ENCODE data around the gene LSAMP.

The LSAMP gene

DNA sequence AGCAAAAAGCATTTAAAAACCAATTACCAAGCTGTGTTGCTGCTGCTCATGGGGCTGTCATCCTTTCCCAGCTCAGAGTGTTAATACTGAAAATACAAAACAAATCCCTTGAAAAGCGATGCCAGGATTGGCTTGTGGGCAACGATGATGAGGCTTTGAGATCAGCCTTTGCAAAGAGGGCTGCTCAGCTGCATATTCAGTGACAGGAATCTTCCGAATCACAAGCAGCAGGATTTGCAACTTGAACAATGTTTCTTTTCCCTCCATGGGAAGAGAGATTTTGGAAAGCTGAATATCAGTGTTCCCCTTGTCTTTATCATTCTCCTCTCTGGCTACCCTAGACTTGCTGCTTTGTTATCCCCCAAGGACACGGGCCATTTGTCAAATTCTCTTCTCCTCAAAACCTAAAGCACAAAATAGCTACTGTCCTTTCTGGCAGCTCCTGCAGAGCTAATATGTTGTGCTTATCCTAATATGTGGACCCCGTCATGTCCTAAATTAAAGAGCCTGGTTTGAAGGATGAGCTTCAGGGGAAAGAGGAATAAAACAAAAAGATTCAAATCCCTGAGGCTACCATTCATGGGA lies 446.2 kb downstream of the LSAMP start:
- DNase-seq: no peak

DNA sequence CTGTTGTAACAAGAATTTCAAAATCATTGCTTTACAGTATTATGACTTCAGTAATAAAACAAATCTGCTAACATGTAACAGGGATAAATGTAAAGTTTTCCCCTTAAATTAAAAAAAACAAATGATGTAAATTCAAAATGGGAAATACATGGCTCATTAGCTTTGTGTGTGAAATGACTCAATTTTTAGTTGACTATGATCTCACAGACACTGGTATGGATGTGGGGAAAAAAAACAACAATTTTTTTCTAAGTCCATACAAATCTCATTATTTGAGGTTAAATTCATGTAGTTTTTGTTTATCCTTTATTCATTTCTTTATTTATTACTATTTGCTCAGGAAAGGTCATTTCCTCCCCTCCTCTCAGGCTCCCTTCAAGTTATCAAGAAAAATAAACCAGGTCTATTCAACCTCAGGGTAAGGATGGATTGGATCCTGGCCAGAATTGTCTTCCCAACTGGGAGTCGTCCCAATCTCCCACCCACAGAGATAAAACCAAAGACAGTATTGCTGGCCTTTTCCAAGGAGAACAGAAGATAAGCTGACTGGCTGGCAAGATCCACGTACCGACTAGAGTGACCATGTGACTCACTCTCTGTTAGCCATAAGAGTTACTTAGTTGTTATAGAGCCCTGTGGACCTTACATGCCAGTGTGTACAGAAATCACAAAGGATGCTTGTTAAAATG lies 448.7 kb downstream of the LSAMP start:
- no peak for DNase-seq

DNA sequence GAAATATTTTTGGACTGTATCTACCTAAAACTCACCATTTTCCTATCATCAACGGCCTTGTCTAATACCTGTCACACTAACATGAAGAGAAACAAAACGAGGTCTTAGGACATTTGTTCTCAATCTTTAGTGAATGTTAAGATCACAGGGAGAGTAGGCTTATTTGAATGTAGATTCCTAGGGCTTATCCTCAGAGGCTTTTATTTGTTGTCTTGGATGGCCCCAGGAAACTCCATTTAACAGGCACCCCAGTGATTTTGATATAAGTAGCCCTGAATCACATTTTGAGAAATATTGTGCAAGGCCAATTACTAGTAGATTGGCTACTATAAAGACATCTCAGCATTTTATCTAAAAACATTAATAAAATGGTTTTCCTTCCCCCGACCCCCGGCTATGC lies 454.6 kb downstream of the LSAMP start:
- DNase-seq: no peak

DNA sequence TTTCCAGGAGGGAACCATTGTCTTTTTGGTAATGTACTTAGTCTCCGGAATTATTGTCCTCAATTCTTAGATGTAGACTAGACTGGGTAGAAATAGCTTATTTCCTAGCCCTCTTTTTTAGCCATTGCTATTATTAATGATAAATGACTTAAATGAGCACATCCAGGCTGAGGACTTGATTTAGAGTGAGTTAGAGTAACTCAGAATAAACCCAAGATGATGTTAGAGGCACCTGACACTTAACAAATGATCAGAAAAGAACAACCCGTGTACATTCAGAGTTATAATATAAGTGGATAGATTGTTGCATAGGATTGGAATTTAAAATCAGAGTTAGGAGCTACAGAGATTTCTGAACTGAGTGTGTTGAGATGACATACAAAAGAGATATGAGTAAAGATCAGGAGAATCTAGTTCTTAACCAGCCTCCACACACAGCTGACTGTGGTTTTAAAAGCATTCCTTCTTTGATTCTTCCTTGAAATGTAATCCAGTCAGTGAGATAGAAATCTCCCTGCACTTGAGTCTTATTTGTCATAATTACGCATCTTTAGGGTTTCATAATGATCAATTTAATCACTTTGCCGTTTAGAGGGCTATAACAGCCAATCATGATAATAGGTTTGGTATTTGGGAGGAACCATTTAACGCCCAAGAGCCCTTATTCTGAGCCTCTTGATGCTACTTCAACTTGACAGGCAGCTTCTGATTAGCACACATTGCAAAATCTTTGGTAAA lies 455.4 kb downstream of the LSAMP start:
- no peak for DNase-seq

DNA sequence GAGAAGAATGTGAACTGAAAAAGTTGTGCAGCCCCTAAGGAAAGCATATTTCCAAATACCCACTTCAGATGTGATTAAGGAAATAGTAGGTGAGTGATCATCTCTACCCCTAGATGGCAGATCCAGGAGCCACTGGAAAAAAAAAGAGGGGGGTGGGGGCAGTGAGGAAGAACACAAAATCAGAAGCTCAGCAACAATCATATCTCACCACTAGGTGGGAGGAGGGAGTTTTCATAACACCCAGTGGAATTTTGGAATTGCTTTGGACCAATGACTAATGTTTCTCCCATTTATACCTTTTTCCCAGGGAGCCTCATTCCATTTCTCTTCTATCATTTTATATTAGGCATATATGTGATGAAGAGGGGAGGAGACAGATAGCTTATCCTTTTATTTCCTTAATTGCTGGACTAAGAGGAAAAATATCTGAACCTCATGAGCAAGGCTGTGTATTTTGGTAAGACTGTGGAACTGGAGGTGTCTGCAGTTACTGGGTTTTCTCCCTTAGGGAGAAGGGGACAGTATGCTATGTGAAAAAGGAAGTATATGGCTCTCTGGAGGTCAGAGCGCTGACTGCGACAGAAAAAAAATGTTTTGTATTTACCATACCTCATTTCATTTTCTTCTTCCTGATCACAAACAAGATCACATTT lies 458.6 kb downstream of the LSAMP start:
- no peak for DNase-seq

DNA sequence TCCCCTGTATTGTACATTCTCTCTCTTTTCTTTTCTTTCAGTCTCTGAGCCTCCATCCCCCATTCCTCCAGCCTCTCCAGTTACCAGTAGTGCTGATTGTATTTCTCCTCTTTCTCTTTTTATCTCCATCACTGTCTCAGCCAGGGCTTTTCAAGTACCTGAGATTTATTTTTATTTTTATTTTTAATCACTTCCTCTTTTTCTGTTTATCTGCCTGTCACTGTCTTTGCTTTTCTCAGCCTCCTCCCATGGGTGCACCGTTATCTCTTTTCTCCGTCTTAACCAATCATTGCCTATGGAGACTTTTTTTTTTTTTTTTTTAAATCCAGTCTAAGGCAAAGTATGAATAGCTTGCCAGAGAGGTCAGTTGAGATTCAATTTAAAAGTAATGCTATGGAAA lies 462.7 kb downstream of the LSAMP start:
- DNase-seq: no peak

DNA sequence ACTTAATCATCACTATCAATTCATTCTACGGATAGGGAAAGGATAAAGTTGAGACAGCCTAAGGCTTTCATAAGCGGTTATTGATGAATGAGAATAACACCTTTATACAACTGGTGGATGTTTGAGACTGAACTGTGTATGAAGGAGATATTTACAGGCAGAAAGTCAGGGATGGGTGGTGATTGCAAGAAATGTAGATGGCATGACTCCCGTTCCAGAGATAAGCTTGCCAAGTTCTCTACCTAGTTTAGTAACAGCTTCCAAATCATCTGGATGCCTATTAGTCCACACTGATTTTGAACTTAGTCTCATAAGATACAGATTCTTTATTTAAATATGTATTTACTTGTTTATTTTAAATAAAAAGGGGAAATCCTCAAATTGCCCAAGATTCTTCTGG lies 463.2 kb downstream of the LSAMP start:
- no peak for DNase-seq

DNA sequence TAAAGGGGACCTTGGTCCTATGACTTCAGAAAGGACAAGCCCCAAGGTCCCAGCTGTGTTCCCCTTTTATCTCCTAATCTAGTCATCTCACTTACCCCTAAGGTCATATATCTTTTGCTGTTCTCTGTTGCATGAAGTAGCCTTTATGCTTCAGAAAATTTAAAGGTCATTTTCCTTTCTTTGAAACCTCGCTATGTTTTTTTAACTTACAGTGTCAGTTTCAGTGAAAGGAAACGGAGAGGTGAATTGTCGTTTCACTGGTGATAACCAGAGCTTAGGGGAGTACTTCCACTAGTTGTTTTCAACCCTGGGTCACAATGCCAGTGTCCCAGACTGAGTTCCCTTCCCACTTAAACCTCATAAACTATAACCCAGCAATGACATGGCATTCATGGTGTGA lies 464.6 kb downstream of the LSAMP start:
- DNase-seq: no peak

DNA sequence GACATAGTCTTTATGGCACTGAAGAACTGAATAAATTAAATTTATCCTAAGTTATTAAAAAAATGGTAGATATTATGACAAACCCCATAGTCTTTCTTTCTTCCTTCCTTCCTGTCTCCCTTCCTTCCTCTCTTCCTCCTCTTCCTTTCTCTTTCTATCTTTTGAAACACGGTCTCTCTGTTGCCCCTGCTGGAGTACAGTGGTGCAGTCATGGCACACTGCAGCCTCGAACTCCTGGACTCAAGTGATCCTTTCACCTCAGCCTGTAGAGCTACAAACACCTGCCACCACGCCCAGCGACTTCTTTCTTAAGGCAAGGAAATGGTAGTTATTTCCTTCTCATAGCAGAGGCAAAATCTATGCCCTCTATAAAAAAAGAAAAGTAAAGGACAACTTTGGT lies 467.4 kb downstream of the LSAMP start:
- DNase-seq: no peak

DNA sequence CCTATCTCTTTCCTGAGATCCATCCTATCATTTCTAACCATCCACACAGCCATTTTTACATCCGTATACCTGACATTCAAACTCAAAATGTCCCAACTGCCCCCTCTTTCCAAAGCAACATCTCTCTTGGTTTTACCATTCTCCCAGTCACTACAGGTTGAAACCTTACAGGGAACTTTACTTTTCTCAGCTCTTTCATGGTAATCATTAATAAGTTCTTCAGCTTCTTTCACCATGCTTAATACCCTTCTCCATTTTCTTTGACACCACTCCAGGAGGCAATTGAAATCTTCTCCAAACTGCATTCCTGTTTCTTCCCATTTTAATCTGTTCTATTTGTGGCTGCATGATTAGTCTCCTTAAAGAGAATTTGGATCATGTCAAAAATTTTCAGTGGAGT lies 469.5 kb downstream of the LSAMP start:
- no peak for DNase-seq

DNA sequence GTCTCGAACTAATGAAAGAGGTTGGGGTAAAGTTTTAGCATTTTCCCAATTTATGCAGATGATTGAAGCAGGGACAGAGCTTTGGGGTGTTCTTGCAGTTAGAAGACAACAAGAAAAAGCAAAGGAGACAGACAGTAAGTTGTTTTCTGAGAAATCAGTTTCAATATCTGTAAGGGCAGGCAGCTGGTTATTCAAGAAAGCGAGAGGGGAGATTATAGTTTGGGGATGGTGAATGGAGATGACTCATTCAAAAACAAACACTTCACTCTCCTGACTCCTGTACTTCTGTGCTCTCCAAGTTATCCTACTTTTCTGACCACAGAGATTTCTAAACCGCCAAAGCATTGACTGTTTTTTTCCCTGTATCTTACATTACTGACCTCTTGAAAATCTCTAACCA lies 469.9 kb downstream of the LSAMP start:
- no peak for DNase-seq

DNA sequence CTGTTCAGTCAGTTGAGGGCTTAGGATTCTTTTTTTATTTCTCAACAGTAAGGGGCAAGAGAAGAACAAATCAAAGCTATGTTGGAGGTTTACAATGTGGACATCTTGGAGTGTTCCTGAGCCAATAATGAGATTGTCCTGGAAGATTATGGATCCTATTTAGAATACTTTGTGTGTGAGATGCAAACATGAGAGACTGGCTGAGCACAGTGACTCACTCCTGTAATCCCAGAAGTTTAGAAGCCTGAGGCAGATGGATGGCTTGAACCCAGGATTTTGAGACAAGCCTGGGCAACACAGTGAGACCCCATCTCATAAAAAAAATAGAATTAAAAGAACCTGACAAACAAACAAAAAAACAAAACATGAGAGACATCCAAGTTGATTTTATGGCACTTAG lies 470.3 kb downstream of the LSAMP start:
- DNase-seq: no peak

DNA sequence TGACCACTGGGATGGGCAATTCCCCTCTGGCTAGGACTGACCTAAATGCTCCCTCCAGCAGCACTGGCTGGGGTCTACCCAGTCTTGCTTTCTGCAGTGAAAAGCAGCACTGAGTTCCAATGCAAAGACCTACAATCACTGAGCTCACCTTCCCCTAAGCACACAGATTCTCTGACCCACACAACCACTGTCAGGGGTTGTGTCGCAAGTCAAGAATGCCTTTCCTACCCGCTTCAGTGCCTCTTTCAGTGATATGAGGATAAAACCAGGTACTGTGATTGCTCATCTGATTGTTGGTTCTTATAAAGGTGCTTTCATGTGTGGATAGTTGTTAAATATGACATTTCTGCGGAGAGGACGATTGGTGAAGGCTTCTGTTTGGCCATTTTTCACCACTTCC lies 476.4 kb downstream of the LSAMP start:
- no peak for DNase-seq

DNA sequence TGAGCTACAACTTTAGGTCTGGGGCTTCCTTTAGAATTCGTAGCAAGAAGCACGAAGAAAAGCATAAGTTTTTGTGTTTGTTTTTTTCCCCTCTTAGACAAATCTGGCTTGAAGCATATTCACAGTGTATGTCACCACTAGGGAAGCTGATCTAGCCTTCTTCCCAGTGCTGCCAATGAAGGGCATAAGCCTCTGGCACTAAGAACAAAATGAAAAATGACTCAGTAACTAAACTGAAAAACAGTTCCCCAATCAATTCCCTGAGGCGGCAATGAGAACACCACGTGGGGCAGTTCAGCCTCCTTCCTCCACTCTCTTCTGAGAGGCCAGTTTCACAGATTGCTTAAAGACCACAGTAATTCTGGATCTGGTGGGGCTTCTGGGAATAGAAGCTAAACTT lies 483.9 kb downstream of the LSAMP start:
- no peak for DNase-seq

DNA sequence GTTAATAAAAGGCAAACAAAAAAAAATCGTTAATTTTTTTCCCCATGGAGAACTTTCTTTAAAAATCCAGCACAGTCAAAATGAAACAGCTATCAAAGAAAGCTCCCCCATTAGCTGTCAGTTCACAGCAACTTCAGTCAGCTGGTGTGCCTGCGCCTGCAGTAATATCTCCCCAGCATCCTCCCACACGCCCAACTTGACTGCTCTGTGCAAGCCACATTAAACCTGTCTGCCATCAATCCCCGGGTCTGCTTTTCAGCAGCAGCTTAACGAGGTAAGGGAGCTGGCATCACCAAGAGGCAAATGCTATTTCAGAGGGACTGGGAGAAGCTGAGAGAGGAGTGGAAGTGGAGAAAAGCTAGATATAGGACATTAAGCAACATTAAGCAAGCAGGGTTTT lies 484.5 kb downstream of the LSAMP start:
- no peak for DNase-seq

DNA sequence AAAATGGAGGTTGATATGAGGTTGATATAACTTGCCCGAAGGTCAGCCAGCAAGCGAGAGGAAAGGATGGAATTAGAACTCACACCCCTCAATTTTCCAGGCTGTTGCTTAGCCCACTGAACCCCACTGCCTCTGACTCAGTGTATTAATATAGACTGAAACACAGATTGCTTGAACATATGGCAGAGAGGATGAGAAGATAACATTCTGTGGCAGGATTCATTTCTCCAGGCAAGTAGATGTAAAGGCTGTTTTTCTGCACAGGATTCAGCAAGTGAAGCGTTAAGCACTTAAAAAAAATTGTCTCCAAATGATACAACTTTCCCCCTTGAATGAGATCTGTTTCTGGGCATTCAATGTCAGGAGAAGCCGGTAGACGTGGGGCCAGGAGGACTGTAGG lies 486.8 kb downstream of the LSAMP start:
- no peak for DNase-seq

DNA sequence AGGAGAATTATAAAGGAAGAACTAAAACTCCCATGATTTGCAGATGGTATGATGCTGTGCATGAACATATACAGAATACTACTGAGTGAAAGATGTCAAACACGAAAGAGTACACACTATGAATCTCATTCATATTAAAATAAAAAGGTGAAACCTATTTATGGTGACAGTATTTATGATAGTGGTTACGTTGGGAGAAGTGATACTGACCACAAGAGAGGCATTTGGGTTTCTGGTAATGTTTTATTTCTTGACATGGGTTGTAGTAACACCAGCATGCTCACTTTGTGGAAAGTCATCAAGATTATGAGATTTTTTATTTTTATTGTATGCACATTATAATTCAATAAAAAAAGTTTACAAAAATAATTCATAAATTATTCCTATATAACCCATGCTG lies 498.0 kb downstream of the LSAMP start:
- no peak for DNase-seq

DNA sequence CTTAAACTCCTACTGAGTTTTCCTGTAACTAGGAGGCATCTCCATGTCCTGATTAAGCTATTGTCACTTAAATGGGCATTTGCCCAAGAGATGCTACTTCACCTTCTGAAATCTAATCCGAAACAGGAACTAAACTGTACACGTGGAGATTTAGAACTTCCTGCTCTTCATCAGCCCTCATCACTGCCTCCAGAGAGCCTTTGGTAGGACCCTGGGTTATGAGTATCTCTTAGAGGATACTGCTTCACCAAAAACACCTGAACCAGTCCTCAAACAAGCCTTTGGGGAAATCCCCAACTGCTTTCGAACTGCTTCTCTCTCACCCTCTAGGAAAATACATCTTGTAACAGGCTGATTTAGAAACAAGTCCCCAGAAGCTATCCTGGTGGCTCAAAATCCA lies 501.7 kb downstream of the LSAMP start:
- no peak for DNase-seq

DNA sequence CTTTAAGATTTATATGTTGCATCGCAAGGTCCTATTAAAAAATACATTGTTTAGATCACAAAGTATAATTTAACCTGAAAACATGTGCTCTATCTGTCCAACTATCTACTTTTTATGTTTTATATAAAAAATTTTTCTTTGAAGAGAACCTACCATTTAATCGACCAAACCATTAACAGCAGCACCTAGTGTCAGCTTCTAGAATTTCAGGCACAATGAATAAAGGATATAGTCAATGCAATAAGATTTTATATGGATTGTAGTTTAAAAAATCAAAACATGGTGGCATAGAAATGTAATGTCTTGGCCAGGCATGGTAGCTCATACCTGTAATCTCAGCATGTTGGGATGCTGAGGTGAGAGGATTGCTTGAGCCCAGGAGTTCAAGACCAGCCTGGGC lies 508.2 kb downstream of the LSAMP start:
- no peak for DNase-seq

DNA sequence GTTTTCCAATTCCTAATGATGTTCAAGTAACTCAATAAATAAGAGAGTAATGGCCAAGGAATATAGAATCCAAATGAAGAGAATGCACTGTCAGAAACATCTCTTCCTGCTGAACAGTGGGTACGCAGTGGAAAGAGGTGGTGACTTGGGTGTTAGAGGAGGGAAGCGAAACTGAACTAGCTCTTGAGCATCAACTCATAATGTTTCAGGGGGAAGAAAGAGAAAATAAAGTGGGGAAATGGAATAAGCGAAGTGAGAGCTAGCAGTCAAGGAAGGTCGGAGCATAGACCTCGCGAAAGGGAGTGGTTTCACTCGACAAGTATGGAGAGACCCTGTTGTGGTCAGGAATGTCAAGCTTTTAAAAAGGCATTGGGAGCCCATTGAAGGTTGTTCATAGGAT lies 512.5 kb downstream of the LSAMP start:
- DNase-seq: no peak

DNA sequence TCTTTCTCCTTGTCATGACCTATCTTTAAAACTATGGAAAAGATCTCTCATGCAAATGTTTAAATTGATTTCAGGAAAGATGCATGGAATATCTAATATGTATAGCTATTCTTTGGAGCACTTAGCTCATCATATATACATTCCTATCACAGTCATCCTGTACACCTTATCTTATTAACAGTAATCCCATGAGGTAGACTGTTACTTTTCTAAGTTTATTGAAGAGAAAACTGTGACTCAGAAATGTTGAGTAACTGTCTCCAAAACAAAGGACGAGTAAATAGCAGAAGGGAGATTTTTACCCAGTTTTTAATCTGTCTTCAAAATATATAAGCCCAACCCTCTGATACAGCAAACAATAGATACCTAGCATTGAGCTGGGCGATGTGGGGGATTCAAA lies 513.7 kb downstream of the LSAMP start:
- no peak for DNase-seq

DNA sequence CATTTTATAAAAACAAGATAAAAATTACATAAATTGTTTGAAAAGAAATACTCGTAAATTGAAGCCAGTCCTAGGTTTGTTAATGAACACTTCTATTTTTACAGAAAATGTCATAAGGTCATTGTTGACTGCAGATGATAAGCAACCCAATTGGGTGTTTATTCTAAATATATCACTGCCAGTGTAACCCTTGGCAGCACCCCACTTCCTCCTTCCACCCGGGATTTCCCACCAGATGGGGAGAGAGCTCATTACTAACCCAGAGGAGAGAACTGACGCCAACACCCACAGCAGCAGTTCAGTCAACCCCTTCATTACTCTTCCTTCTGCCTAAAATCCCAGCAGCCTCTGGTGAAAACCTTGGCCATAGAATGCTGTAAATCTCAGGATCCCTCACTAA lies 514.4 kb downstream of the LSAMP start:
- DNase-seq: no peak

DNA sequence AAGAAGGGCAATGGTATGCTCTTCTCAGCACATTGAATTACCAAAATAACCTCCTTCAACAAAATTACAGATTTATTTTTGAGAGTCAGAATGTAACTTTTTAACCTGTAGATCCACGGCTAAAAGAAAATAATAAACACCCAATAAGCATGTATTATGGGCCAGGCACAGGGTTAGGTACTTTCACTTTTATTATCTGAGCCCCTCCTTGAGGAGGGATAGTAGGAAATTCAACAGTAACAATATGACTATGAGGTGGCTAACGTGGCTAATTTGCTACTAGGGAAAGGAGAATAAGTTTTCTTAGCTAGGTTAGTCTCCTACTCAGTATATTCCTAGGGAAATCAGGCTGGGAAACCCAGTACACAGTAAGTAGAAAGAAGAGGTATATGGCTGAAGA lies 515.1 kb downstream of the LSAMP start:
- no peak for DNase-seq

DNA sequence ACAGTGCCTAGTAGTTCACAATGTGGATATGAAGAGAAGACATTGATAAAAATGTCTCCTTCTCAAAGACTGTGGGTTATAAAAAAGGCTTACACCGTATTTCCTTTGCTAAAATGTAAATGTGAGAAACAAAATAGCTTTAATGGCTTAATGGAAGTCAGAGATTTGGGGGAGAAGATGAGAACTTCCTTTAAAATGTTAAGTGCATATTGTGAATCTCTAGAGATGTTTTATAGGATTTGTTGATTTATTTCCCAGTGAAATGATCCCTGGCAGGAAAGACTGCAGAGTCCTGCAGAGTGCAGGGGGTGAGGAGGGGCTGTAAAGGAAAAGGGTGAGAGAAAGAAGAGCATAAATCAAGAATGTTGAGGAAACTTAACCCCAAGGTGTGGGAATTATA lies 516.9 kb downstream of the LSAMP start:
- DNase-seq: no peak

Data from activated CD4-positive, alpha-beta T cell treated with anti-CD3 and anti-CD28 coated beads, Interleukin-2, amount 50 U/mL, for 1 hour (primary cell).